H1 (cell line): ENCODE data around the gene CTLA4. TPM values are rescaled to one million over a fixed set of nuclear protein-coding genes. Genes with fewer than 3 reads are reported as not detected.

ENCODE experiments used
- BCL11A ChIP-seq, 2 experiments: IDR thresholded peaks; one replicate each; pipeline ENCODE4 v1.6.1; 2011; ENCODE audit warnings: low read depth in 2 of 2, low read length in 2 of 2, mild to moderate bottlenecking in 2 of 2
- JUND ChIP-seq: IDR thresholded peaks from 2 replicates; pipeline ENCODE4 v1.6.1; 2011; ENCODE audit warnings: mild to moderate bottlenecking, improper control_type of control experiment, low read length
- SIX5 ChIP-seq: IDR thresholded peaks from 2 replicates; pipeline ENCODE4 v1.6.1; 2011; ENCODE audit warnings: mild to moderate bottlenecking, low read depth, low read length
- polyA plus RNA-seq, 7 experiments: library from polyadenylated mRNA; depleted of rRNA in 3 of 7; stranded (reverse) in 5 of 7; unstranded in 2 of 7; fragments of >200 nt in 5 of 7; fragments of 200-250 nt in 2 of 7; gene quantifications; 1 replicate in 5 of 7; 2 replicates in 1 of 7; 4 replicates in 1 of 7; pipeline versions ENCODE4 v1.2.1 to v1.2.3, GENCODE V29; 2011 to 2013; ENCODE audit warnings: missing spikeins in 2 of 7, mixed read lengths in 2 of 7
- total RNA-seq: library from RNA; stranded (reverse); fragmentation: NEBNext Ultra II Directional; extraction: Animal tissue kit (Norgen Biotek cat#: 25700); gene quantifications from 2 replicates; pipeline ENCODE4 v1.2.1, GENCODE V29; 2021
- TF ChIP-seq, protein P1 (sequence below), 3 experiments: IDR thresholded peaks; 1 replicate in 2 of 3; 2 replicates in 1 of 3; pipeline versions ENCODE4 v1.5.1 to v1.6.1; 2011; ENCODE audit warnings: low read length in 3 of 3, mild to moderate bottlenecking in 3 of 3, inconsistent platforms in 2 of 3, low read depth in 1 of 3, moderate library complexity in 1 of 3; ENCODE audit not compliant: insufficient read depth in 1 of 3; ENCODE audit errors: control extremely low read depth in 1 of 3

The CTLA4 gene
- total and polyA plus RNA-seq, 2 of the 8 experiments (the other 6 are each of a cell fraction or from before 2014, with no cell fraction given), result not detected

DNA sequence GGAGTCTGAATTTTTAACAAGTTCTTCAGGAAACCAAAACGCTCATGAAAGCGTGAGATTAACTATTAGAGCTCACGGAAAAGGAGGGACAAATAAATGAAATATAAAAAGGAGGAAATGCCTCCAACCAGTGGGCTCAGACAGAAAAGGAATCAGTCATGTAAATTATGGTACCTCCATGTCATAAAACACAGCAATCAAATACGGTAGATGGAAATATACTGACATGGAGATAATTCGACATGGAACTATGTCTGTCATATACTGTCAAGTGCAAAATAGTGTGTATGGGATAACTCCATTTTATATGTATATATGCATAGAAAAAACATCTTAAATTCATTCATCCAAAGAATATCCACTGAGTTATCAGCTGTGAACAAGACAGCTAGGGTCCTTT is 25.9 kb upstream of the CTLA4 start (continued):
- TF ChIP-seq, protein P1, sequence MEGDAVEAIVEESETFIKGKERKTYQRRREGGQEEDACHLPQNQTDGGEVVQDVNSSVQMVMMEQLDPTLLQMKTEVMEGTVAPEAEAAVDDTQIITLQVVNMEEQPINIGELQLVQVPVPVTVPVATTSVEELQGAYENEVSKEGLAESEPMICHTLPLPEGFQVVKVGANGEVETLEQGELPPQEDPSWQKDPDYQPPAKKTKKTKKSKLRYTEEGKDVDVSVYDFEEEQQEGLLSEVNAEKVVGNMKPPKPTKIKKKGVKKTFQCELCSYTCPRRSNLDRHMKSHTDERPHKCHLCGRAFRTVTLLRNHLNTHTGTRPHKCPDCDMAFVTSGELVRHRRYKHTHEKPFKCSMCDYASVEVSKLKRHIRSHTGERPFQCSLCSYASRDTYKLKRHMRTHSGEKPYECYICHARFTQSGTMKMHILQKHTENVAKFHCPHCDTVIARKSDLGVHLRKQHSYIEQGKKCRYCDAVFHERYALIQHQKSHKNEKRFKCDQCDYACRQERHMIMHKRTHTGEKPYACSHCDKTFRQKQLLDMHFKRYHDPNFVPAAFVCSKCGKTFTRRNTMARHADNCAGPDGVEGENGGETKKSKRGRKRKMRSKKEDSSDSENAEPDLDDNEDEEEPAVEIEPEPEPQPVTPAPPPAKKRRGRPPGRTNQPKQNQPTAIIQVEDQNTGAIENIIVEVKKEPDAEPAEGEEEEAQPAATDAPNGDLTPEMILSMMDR (IDR thresholded peaks at IDR 0.05; ENCODE audit: control extremely low read depth in 1 of 3, insufficient read depth in 1 of 3, low read depth in 1 of 3, low read length in 3 of 3), result no peak
- TF ChIP-seq JUND (no peak), SIX5 (no peak), BCL11A (IDR thresholded peaks at IDR 0.05; ENCODE audit: low read depth in 2 of 2, low read length in 2 of 2) (no peak)
- TF ChIP-seq, all 59 proteins: peak for 0
